ENCODE measurements around the gene DGKH. TPM values are rescaled to one million over a fixed set of nuclear protein-coding genes. Genes with fewer than 3 reads are reported as not detected.
"Not testable (repeated sequence)": the region's sequence is repeated elsewhere in the genome, so short reads cannot be mapped to it uniquely, and the experiment has no call there.

The DGKH gene
- total RNA-seq, 4 donors from 2014 or later: 18.6 to 32.5 (median 19.6) TPM

DNA sequence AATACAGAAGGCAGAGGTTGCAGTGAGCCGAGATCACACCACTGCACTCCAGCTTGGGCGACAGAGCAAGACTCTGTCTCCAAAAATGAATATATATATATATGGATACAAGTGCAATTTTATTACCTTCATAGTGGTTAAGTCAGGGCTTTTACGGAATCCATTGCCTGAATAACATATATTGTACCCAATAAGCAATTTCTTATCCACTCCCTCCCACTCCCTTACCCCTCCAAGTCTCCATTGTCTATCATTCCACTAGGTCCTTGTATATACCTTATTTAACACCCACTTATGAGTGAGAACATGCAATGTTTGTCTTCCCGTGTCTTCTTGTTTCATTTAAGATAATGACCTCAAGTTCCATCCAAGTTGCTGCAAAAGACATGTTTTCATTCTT lies 175.2 kb downstream of the DGKH start:
- Histone ChIP-seq H3K27ac (no peak overlapping the region), H3K36me3 (peaks cover 0 to 72% of the 10 kb centered on the region in 2 donors), H3K9me3 (no peaks in the 10 kb centered on the region), H3K4me1 (no peaks in the 10 kb centered on the region), H3K4me3 (no peak overlapping the region), H3K27me3 (no peaks in the 10 kb centered on the region)
- ATAC-seq: no peak
- TF ChIP-seq, protein P1, sequence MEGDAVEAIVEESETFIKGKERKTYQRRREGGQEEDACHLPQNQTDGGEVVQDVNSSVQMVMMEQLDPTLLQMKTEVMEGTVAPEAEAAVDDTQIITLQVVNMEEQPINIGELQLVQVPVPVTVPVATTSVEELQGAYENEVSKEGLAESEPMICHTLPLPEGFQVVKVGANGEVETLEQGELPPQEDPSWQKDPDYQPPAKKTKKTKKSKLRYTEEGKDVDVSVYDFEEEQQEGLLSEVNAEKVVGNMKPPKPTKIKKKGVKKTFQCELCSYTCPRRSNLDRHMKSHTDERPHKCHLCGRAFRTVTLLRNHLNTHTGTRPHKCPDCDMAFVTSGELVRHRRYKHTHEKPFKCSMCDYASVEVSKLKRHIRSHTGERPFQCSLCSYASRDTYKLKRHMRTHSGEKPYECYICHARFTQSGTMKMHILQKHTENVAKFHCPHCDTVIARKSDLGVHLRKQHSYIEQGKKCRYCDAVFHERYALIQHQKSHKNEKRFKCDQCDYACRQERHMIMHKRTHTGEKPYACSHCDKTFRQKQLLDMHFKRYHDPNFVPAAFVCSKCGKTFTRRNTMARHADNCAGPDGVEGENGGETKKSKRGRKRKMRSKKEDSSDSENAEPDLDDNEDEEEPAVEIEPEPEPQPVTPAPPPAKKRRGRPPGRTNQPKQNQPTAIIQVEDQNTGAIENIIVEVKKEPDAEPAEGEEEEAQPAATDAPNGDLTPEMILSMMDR (IDR thresholded peaks at IDR 0.05): no peak
- 96 to 98% methylated on average over 3 to 4 of the region's 4 CpGs for WGBS, 2 donors (ENCODE audit: low coverage in 1 of 2)

DNA sequence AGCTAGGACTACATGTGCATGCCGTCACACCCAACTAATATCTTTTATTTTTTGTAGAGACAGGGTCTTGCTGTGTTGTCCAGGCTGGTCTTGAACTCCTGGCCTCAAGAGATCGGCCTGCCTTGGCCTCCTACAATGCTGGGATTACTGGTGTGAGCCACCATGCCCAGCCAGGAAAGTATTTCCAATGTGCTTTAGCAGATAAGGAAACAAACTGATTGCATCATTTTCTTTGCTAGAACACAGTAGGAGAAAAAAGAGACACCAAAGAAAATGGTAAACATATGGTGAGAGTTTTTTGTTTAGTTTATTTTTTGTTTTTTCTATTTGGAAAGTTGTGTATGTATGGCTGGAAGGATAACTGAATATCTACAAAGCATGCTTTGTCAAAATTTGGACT lies 176.6 kb downstream of the DGKH start:
- no peak overlapping the region for H3K27ac ChIP-seq
- 96% methylated on average over 2 of the region's 2 CpGs; no CpG with 5 or more reads in 1 of the 2 donors for WGBS, 2 donors (ENCODE audit: low coverage in 1 of 2)
- peaks cover 0 to 74% of the 10 kb centered on the region in 2 donors for H3K36me3 ChIP-seq

DNA sequence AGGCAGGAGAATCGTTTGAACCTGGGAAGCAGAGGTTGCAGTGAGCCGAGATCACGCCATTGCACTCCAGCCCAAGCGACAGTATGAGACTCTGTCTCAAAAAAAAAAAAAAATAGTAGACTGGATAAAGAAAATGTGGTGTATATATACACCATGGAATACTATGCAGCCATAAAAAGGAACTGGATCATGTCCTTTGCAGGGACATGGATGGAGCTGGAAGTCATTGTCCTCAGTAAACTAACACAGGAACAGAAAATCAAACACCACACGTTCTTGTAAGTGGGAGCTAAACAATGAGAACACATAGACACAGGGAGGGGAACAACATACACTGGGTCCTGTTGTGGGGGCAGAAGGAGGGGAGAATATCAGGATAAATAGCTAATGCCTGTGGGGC lies 178.3 kb downstream of the DGKH start:
- H3K4me1 ChIP-seq, ATAC-seq, H3K27ac ChIP-seq, H3K4me3 ChIP-seq, H3K27me3 ChIP-seq, H3K9me3 ChIP-seq: not testable (repeated sequence)
- 98 to 100% methylated on average over 1 to 5 of the region's 5 CpGs for WGBS, 2 donors (ENCODE audit: low coverage in 1 of 2)
- peaks cover 0 to 57% of the 10 kb centered on the region in 2 donors for H3K36me3 ChIP-seq

More for the DNA sequence above, 176.6 kb downstream of the DGKH start:
- H3K27me3 ChIP-seq: no peaks in the 10 kb centered on the region
- no peaks in the 10 kb centered on the region for H3K9me3 ChIP-seq
- no peaks in the 10 kb centered on the region for H3K4me1 ChIP-seq
- ATAC-seq: no peak
- TF ChIP-seq, protein P1 (IDR thresholded peaks at IDR 0.05): no peak
- no peak for TF ChIP-seq POLR2AphosphoS5 (IDR thresholded peaks at IDR 0.05)
- no peak for TF ChIP-seq POLR2A (IDR thresholded peaks at IDR 0.05)
- TF ChIP-seq EP300 (IDR thresholded peaks at IDR 0.05): no peak
- H3K4me3 ChIP-seq: no peak overlapping the region

DNA sequence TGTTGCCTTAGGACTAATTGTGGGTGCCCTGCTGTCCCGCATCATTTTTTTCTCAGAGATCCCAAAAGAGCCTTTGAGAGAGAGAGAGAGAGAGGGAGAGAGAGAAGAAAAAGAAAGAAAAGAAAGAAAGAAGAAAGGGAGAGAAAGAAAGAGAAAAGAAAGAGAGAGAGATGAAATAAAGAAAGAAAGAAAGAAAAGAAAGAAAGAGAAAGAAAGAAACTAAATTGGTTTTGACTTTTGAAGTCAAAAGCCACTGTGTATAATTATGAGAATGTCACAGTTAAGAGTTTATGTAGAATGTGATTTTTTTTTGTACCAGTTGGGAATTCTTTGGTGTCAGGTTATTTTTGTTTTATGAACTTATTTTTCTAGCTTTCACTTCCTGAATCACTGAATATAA lies 180.1 kb downstream of the DGKH start:
- Histone ChIP-seq H3K27ac (no peak overlapping the region), H3K27me3 (no peaks in the 10 kb centered on the region), H3K36me3 (peaks cover 0 to 47% of the 10 kb centered on the region in 2 donors), H3K9me3 (no peaks in the 10 kb centered on the region), H3K4me1 (no peaks in the 10 kb centered on the region), H3K4me3 (no peak overlapping the region)
- no peak for ATAC-seq
- WGBS, 2 donors (ENCODE audit: low coverage in 1 of 2): 83 to 93% methylated on average over 1 of the region's 1 CpG
- TF ChIP-seq EP300 (IDR thresholded peaks at IDR 0.05): no peak
- TF ChIP-seq, protein P1 (IDR thresholded peaks at IDR 0.05): no peak
- TF ChIP-seq POLR2A (IDR thresholded peaks at IDR 0.05): no peak
- TF ChIP-seq POLR2AphosphoS5 (IDR thresholded peaks at IDR 0.05): no peak

DNA sequence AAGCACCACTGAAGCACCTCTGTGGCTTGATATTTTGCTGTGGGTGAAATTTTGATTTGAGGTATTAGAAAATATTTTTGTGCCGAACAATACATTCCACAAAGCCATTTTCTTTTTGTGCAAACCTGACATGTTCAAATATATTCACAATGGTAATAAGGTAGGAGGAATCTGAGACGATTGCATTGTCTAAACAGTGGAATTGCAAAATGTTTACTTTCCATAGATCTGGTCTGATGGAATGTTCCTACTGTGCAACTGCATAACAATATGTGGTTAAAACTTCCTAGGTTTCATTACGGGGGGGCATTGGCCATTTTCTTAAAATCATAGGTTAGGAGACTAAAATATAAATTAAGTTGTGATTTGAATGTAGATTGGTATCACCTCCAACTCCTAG lies 180.8 kb downstream of the DGKH start:
- no peaks in the 10 kb centered on the region for H3K9me3 ChIP-seq
- no peaks in the 10 kb centered on the region for H3K4me1 ChIP-seq
- H3K36me3 ChIP-seq: peaks cover 0 to 40% of the 10 kb centered on the region in 2 donors
- no peak overlapping the region for H3K27ac ChIP-seq
- ATAC-seq: no peak
- TF ChIP-seq, protein P1 (IDR thresholded peaks at IDR 0.05): no peak
- TF ChIP-seq POLR2A (IDR thresholded peaks at IDR 0.05) (no peak), EP300 (IDR thresholded peaks at IDR 0.05) (no peak), POLR2AphosphoS5 (IDR thresholded peaks at IDR 0.05) (no peak)
- no peak overlapping the region for H3K4me3 ChIP-seq
- no peaks in the 10 kb centered on the region for H3K27me3 ChIP-seq
- 58 to 79% methylated on average over 3 of the region's 3 CpGs for WGBS, 2 donors (ENCODE audit: low coverage in 1 of 2)

Measured in gastroesophageal sphincter (tissue), 4 donors.